ENCODE measurements around the gene GZMM.
A peak's percentile ranks its signal among the peaks of the same experiment; 100 is the strongest.

The GZMM gene

DNA sequence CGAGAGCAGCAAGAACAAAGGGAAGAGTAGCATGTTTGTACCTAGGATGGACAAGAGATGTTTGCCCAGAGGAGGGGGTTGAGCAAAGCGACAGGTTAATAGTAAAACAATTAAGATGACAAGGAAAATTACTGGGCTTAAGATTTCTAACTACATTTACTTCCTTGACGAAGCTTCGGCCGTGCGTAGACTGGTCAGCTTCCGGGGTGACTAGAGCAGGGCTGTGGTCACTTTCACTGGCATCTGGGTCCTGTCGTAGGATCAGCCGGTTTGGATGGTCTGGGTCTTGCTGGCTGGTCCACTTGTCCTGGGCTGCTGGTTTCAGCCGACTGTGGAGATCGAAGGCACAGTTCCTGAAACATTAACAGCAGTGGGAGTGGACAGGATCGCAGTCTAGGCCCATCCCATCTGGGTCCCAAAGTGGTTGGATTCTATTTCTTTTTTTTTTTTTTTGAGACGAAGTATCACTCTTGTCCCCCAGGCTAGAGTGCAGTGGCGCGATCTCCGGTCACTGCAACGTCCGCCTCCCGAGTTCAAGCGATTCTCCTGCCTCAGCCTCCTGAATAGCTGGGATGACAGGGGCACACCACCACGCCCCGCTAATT lies 23.5 kb downstream of the GZMM start:
- DNase-seq: no peak

- DNase-seq: no peak
Observed at GRCh38 chr19:570251-570686, 26.4 kb downstream of the GZMM start.

GRCh38 chr19:570937-571565 lies 27.2 kb downstream of the GZMM start:
- DNase-seq: no peak

GRCh38 chr19:571566-571974 lies 27.7 kb downstream of the GZMM start:
- DNase-seq: no peak

DNA sequence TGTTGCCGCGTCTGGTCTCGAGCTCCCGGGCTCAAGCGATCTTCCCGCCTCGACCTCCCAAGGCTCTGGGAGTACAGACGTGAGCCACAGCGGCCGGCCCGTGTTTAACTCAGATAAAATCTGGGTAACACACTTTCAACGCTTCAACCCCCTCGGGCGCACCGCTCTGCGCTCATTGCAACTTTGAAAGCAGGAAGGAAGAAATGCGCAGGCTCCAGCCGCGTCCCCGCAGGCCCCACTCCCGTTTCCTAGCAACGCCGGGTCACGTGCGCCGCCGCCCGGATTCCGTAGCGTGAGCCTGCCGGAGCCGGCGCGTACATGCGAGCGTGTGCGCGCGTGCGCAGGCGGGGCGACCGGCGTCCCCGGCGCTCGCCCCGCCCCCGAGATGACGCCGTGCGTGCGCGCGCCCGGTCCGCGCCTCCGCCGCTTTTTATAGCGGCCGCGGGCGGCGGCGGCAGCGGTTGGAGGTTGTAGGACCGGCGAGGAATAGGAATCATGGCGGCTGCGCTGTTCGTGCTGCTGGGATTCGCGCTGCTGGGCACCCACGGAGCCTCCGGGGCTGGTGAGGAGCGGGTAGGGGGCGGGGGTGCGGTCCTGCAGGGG lies 28.4 kb downstream of the GZMM start, which contains the start of gene BSG:
BSG (plus strand) TSS at position 457 of the 603 bp plus-strand sequence; CDS start at position 496, 39 bp downstream.
- DNase-seq: peak; percentile 80

DNA sequence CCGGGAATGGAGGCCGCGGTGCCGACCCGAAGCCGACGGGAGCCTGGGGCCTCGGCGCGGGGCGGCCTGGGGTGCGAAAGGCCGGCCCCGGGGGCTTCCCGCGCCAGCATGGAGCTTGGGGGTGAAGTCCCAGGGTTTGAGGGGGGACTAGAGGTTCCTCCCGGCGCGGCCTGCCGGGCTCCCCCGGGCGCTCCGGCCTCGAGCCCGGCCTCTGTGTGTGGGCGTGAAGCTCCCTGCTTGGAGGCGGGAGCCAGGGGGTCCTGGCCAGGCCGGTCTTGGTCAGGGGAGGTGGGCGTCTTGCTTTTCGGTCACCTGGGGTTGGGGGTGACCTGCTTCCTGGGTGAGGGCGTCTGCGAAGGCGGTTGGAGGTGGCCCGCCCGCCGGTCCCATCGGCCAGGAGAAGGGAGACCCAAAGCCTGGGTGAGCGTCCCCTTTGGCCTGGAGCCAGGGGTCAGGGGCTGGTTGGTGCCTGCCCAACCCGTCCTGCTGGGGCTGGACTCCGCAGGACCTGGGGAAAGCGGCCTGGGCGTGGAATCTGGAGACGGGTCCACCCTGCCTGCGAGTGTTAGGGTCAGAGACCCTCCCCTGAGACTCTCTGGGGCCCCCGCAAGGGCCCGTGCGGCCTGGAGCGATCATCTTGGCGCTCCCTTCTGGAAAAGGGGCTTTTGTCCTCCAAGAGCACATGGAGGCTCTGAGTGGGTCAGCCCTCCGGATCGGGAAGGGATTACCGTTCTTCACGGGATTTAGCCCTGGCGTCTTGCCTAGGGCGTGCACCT lies 29.1 kb downstream of the GZMM start:
- DNase-seq: no peak

- DNase-seq: no peak
Observed at GRCh38 chr19:573519-573825, 29.6 kb downstream of the GZMM start.

GRCh38 chr19:574658-575526 lies 31.0 kb downstream of the GZMM start:
- no peak for DNase-seq

GRCh38 chr19:575527-576506 lies 32.0 kb downstream of the GZMM start:
- no peak for DNase-seq

- no peak for DNase-seq
Observed at GRCh38 chr19:576768-577438, 33.0 kb downstream of the GZMM start.

DNA sequence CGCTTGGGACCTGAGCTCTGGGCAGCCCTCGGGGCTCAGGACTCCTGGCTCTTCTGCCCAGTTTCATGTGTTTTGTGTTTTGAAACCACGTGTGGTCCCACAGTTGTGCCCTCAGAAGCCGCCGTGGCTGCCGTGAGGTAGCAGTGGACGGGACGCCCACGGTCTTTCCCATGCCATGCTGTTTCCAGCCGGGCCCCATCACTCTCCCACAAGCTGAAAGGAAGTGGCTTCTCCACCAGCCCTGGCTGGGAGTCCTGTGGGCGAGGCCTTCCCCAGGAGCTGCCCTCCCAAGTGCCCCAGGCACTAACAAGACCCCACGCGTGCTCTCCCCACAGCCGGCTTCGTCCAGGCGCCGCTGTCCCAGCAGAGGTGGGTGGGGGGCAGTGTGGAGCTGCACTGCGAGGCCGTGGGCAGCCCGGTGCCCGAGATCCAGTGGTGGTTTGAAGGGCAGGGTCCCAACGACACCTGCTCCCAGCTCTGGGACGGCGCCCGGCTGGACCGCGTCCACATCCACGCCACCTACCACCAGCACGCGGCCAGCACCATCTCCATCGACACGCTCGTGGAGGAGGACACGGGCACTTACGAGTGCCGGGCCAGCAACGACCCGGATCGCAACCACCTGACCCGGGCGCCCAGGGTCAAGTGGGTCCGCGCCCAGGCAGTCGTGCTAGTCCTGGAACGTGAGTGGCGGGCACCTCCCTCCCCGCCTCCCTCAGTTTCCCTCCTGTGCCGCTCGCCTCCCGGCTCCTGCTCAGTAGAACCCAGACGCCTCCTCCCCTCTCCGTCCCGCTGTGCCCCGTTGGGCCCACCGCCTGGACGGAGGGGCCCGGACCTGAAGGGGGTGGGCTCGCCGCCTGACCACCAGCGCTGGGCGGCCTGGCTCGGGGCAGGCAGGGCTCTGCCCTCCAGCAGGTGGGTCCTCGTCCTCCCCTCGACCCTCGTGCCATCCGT lies 33.9 kb downstream of the GZMM start:
- no peak for DNase-seq

DNA sequence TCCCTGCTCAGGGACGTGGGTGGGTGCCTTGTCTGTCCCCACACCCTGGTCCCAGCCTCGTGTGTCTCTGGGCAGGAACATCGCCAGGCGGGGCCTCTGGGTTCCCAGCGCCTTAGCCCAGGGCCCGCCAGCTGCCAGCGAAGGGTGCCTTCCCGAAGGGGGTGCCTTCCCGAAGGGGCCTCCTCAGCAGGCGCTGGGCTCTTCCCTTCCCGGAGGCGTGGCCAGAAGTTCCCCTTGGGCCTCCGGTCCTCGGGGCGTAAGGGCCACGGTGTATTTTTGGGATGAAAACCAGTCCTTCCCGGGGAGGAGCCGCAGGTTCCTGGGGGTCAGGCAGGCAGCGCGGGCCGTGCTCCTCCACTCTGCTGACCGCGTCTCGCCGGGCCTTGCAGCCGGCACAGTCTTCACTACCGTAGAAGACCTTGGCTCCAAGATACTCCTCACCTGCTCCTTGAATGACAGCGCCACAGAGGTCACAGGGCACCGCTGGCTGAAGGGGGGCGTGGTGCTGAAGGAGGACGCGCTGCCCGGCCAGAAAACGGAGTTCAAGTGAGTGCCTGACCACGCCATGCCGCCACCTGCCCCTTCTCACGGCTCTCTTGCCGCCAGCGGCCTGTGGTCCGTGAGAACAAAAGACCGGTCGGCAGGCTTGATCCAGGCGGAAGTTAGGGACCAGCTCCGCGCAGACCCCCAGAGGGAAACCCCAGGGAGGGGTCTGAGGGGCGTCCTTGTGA lies 35.4 kb downstream of the GZMM start:
- no peak for DNase-seq

DNA sequence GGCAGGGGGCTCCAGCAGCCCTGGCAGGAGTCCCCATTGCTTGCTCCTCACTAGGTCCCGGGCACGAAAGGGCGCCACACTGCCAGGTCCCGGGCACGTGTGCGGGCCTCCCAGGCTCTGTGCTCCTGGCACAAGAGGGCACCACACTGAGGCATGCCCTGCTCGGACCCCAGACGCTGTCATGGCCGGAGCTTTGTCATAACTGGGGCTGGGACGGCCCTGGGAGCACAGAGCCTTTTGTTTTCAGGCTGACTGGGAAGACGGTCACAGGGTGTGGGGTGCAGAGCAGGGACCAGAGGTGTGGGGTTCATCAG lies 35.9 kb downstream of the GZMM start:
- DNase-seq: no peak

GRCh38 chr19:580274-580835 lies 36.5 kb downstream of the GZMM start:
- no peak for DNase-seq

GRCh38 chr19:581399-582111 lies 37.7 kb downstream of the GZMM start:
- no peak for DNase-seq

GRCh38 chr19:582497-583197 lies 38.8 kb downstream of the GZMM start:
- DNase-seq: no peak

GRCh38 chr19:583198-583967 lies 39.5 kb downstream of the GZMM start:
- no peak for DNase-seq
